K562 (cell line): ENCODE data around the gene BORCS5. TPM values are rescaled to one million over a fixed set of nuclear protein-coding genes. Genes with fewer than 3 reads are reported as not detected.

Experiments
- BHLHE40 ChIP-seq: IDR thresholded peaks from 2 replicates; pipeline ENCODE4 v1.6.1; 2011; ENCODE audit warnings: low read length, improper control_type of control experiment
- CHD4 ChIP-seq: fragments of 200-600 bp; sonication (generic); IDR thresholded peaks from 3 replicates; pipeline ENCODE4 v1.6.1; 2012; ENCODE audit warnings: low read depth, mild to moderate bottlenecking, mixed read lengths, low read length, inconsistent platforms; ENCODE audit not compliant: insufficient read depth, insufficient replicate concordance, poor library complexity, severe bottlenecking
- FIP1L1 ChIP-seq: fragments of 200-400 bp; formaldehyde crosslinking; IDR thresholded peaks from 2 replicates; pipeline ENCODE4 v1.6.1; 2018; ENCODE audit warnings: mild to moderate bottlenecking, low read depth, low read length; ENCODE audit not compliant: poor library complexity, severe bottlenecking
- JUND ChIP-seq, 2 experiments: IDR thresholded peaks; 2 replicates in 1 of 2; 3 replicates in 1 of 2; pipeline ENCODE4 v1.6.1; 2011; ENCODE audit warnings: borderline replicate concordance in 2 of 2, low read depth in 2 of 2, low read length in 2 of 2, improper control_type of control experiment in 1 of 2, missing biosample characterization in 1 of 2, missing genetic modification characterization in 1 of 2, missing genetic modification reagents in 1 of 2
- KLF6 ChIP-seq: fragments of 250-450 bp; sonication (Bioruptor Pico); IDR thresholded peaks from 2 replicates; pipeline ENCODE4 v1.4.0; 2020; ENCODE audit warnings: mild to moderate bottlenecking, moderate library complexity, borderline replicate concordance
- MYC ChIP-seq, 2 experiments: fragments of 250-450 bp in 1 of 2; sonication (Bioruptor Pico) in 1 of 2; IDR thresholded peaks; 2 replicates each; pipeline versions ENCODE4 v1.5.1 to v1.6.1; 2012 to 2021; ENCODE audit warnings: low read depth in 2 of 2, borderline replicate concordance in 1 of 2, improper control_type of control experiment in 1 of 2, low read length in 1 of 2, mild to moderate bottlenecking in 1 of 2, moderate library complexity in 1 of 2
- POLR2A ChIP-seq: fragments of 450-650 bp; conservative IDR thresholded peaks from 2 replicates; pipeline ENCODE4 v1.6.1; 2016
- POLR2H ChIP-seq: IDR thresholded peaks from 2 replicates; pipeline ENCODE4 v1.6.1; 2016; ENCODE audit warnings: missing genetic modification characterization, low read depth, mild to moderate bottlenecking, control low read depth, missing compliant biosample characterization, moderate library complexity
- SLC30A9 ChIP-seq: fragments of 250-450 bp; sonication (Bioruptor Pico); IDR thresholded peaks from 2 replicates; pipeline ENCODE4 v1.8.0; 2022; ENCODE audit warnings: mild to moderate bottlenecking, moderate library complexity
- TEAD1 ChIP-seq, 2 experiments: fragments of 450-650 bp in 1 of 2; sonication (generic) in 1 of 2; formaldehyde crosslinking; IDR thresholded peaks; 2 replicates each; pipeline versions ENCODE4 v1.4.0 to v1.8.0; 2020 to 2022; ENCODE audit warnings: mild to moderate bottlenecking in 2 of 2, missing genetic modification reagents in 1 of 2
- polyA plus RNA-seq, 8 experiments: library from polyadenylated mRNA; depleted of rRNA in 4 of 8; stranded (reverse) in 5 of 8; unstranded in 3 of 8; fragments of >200 nt; fragmentation: Nextera tagmentation in 2 of 8; fragmentation: Illumina TruSeq in 1 of 8; extraction: Ambion mirVana in 2 of 8; extraction: Trizol in 1 of 8; gene quantifications; 2 replicates each; pipeline versions ENCODE4 v1.2.1 to v1.2.3, GENCODE V29; 2011 to 2014; ENCODE audit warnings: inconsistent platforms in 1 of 8, missing spikeins in 1 of 8
- total RNA-seq, 7 experiments: library from RNA; depleted of rRNA in 6 of 7; stranded (reverse); fragments of >200 nt in 6 of 7; fragmentation: Illumina TruSeq in 2 of 7; extraction: Trizol in 2 of 7; gene quantifications; 2 replicates each; pipeline versions ENCODE4 v1.2.1 to v1.2.3, GENCODE V29; 2011 to 2021; ENCODE audit warnings: low replicate concordance in 1 of 7
- TF ChIP-seq, protein P1 (sequence below): fragments of 450-650 bp; IDR thresholded peaks from 2 replicates; pipeline ENCODE4 v1.6.1; 2016; ENCODE audit warnings: mild to moderate bottlenecking, moderate library complexity
- TF ChIP-seq, protein P2 (sequence below): fragments of 250-450 bp; sonication (Bioruptor Pico); IDR thresholded peaks from 2 replicates; pipeline ENCODE4 v1.8.0; 2022; ENCODE audit warnings: inconsistent platforms

The BORCS5 gene
- total and polyA plus RNA-seq, 9 of the 15 experiments (the other 6 are each of a cell fraction or from before 2014, with no cell fraction given): 0.31 to 12.4 (median 6.6) TPM

DNA sequence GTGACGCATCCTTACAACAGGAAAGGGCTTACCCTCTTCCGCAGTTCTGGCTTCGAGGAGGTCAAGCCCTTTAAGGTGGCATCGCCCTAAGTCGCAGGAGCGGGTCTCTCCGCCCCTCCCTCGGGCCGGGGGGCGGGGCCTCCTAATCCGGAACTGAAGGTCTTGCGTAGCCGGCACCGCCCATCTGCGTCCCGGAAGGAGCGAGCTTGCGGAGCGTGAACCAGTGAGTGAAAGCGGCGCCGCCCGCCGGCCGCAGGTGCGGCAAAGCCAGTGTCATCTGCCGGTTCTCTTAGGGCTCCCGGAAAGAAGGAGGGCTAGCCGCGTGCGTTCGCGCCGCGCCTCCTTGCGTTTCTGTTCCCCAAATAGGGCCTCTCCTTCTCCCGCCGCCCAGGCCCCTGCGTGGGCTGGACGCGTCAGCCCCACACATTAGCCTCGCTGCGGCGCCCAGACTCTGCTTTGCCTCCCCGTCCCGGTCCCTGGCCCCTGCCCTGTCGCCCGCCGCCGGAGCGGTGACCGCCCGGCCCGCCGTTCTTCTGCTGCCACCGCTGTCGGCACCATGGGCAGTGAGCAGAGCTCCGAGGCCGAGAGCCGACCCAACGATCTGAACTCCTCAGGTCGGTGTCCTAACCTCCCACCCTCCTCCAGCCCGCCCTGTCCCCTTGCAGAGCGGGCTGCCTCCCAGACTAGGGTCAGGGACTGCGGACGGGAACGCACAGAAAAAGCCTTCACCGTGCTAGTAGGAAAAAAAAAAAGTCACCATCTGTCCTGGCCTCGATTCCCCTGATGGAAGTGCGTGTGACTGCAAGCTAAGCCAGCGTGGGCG, at the start of gene BORCS5 (continued):
- TF ChIP-seq TEAD1 (CRISPR knock-in tag; IDR thresholded peaks at IDR 0.05): peak in 1 of 2 experiments; percentile 56; a peak in 1 of 4 replicates
- peak; percentile 43 for TF ChIP-seq FIP1L1
- peak; percentile 84 for TF ChIP-seq POLR2H (tag)
- peak; percentile 45 for TF ChIP-seq JUND (IDR thresholded peaks at IDR 0.05; ENCODE audit: borderline replicate concordance, low read depth, low read length)
- no peak for TF ChIP-seq JUND (tag; IDR thresholded peaks at IDR 0.05; ENCODE audit: borderline replicate concordance, low read depth, low read length)
- peak; percentile 58; the same call in 1 of the 2 replicates for TF ChIP-seq BHLHE40
- peak; percentile 94 for TF ChIP-seq POLR2A
- TF ChIP-seq, protein P1, sequence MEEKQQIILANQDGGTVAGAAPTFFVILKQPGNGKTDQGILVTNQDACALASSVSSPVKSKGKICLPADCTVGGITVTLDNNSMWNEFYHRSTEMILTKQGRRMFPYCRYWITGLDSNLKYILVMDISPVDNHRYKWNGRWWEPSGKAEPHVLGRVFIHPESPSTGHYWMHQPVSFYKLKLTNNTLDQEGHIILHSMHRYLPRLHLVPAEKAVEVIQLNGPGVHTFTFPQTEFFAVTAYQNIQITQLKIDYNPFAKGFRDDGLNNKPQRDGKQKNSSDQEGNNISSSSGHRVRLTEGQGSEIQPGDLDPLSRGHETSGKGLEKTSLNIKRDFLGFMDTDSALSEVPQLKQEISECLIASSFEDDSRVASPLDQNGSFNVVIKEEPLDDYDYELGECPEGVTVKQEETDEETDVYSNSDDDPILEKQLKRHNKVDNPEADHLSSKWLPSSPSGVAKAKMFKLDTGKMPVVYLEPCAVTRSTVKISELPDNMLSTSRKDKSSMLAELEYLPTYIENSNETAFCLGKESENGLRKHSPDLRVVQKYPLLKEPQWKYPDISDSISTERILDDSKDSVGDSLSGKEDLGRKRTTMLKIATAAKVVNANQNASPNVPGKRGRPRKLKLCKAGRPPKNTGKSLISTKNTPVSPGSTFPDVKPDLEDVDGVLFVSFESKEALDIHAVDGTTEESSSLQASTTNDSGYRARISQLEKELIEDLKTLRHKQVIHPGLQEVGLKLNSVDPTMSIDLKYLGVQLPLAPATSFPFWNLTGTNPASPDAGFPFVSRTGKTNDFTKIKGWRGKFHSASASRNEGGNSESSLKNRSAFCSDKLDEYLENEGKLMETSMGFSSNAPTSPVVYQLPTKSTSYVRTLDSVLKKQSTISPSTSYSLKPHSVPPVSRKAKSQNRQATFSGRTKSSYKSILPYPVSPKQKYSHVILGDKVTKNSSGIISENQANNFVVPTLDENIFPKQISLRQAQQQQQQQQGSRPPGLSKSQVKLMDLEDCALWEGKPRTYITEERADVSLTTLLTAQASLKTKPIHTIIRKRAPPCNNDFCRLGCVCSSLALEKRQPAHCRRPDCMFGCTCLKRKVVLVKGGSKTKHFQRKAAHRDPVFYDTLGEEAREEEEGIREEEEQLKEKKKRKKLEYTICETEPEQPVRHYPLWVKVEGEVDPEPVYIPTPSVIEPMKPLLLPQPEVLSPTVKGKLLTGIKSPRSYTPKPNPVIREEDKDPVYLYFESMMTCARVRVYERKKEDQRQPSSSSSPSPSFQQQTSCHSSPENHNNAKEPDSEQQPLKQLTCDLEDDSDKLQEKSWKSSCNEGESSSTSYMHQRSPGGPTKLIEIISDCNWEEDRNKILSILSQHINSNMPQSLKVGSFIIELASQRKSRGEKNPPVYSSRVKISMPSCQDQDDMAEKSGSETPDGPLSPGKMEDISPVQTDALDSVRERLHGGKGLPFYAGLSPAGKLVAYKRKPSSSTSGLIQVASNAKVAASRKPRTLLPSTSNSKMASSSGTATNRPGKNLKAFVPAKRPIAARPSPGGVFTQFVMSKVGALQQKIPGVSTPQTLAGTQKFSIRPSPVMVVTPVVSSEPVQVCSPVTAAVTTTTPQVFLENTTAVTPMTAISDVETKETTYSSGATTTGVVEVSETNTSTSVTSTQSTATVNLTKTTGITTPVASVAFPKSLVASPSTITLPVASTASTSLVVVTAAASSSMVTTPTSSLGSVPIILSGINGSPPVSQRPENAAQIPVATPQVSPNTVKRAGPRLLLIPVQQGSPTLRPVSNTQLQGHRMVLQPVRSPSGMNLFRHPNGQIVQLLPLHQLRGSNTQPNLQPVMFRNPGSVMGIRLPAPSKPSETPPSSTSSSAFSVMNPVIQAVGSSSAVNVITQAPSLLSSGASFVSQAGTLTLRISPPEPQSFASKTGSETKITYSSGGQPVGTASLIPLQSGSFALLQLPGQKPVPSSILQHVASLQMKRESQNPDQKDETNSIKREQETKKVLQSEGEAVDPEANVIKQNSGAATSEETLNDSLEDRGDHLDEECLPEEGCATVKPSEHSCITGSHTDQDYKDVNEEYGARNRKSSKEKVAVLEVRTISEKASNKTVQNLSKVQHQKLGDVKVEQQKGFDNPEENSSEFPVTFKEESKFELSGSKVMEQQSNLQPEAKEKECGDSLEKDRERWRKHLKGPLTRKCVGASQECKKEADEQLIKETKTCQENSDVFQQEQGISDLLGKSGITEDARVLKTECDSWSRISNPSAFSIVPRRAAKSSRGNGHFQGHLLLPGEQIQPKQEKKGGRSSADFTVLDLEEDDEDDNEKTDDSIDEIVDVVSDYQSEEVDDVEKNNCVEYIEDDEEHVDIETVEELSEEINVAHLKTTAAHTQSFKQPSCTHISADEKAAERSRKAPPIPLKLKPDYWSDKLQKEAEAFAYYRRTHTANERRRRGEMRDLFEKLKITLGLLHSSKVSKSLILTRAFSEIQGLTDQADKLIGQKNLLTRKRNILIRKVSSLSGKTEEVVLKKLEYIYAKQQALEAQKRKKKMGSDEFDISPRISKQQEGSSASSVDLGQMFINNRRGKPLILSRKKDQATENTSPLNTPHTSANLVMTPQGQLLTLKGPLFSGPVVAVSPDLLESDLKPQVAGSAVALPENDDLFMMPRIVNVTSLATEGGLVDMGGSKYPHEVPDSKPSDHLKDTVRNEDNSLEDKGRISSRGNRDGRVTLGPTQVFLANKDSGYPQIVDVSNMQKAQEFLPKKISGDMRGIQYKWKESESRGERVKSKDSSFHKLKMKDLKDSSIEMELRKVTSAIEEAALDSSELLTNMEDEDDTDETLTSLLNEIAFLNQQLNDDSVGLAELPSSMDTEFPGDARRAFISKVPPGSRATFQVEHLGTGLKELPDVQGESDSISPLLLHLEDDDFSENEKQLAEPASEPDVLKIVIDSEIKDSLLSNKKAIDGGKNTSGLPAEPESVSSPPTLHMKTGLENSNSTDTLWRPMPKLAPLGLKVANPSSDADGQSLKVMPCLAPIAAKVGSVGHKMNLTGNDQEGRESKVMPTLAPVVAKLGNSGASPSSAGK: peak; percentile 10; the same call in 1 of the 2 replicates
- peak; percentile 90 for TF ChIP-seq MYC (IDR thresholded peaks at IDR 0.05; ENCODE audit: low read depth, low read length)
- TF ChIP-seq MYC (CRISPR knock-in tag; IDR thresholded peaks at IDR 0.05; ENCODE audit: borderline replicate concordance, low read depth): peak; percentile 58; the same call in 1 of the 2 replicates
- TF ChIP-seq, protein P2, sequence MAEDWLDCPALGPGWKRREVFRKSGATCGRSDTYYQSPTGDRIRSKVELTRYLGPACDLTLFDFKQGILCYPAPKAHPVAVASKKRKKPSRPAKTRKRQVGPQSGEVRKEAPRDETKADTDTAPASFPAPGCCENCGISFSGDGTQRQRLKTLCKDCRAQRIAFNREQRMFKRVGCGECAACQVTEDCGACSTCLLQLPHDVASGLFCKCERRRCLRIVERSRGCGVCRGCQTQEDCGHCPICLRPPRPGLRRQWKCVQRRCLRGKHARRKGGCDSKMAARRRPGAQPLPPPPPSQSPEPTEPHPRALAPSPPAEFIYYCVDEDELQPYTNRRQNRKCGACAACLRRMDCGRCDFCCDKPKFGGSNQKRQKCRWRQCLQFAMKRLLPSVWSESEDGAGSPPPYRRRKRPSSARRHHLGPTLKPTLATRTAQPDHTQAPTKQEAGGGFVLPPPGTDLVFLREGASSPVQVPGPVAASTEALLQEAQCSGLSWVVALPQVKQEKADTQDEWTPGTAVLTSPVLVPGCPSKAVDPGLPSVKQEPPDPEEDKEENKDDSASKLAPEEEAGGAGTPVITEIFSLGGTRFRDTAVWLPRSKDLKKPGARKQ (CRISPR knock-in tag): no peak
- no peak for TF ChIP-seq CHD4
- 0 out of 2 replicates have a peak, but pooled peaks have one; percentile 40 for TF ChIP-seq KLF6 (CRISPR knock-in tag)
- no peak for TF ChIP-seq SLC30A9 (CRISPR knock-in tag)
